HG03095 (cell line): Measurements from ENCODE around the gene TNIK.
"Not testable (repeated sequence)": the region's sequence is repeated elsewhere in the genome, so short reads cannot be mapped to it uniquely, and the experiment has no call there.

Experiments
- ATAC-seq: cut with Tn5 transposase; IDR thresholded peaks from one replicate; pipeline ENCODE4 v1.9.1; 2021; ENCODE audit warnings: moderate library complexity; ENCODE audit not compliant: unreplicated experiment

The TNIK gene

GRCh38 chr3:171320750-171321558, 139.3 kb downstream of the TNIK start:
- ATAC-seq: no peak

- ATAC-seq: no peak
Measured at GRCh38 chr3:171317171-171317570, 143.0 kb downstream of the TNIK start.

GRCh38 chr3:171315919-171316318, 144.3 kb downstream of the TNIK start:
- no peak for ATAC-seq

GRCh38 chr3:171315101-171315500, 145.1 kb downstream of the TNIK start:
- no peak for ATAC-seq

GRCh38 chr3:171314341-171314740, 145.9 kb downstream of the TNIK start:
- no peak for ATAC-seq

- ATAC-seq: no peak
Measured at GRCh38 chr3:171313702-171314101, 146.5 kb downstream of the TNIK start.

- no peak for ATAC-seq
Measured at GRCh38 chr3:171312741-171313140, 147.5 kb downstream of the TNIK start.

- ATAC-seq: no peak
Measured at GRCh38 chr3:171311784-171312183, 148.4 kb downstream of the TNIK start.

GRCh38 chr3:171309906-171310359, 150.3 kb downstream of the TNIK start:
- ATAC-seq: peak; percentile 64

- no peak for ATAC-seq
Measured at GRCh38 chr3:171307988-171308387, 152.2 kb downstream of the TNIK start.

- ATAC-seq: no peak
Measured at GRCh38 chr3:171307046-171307585, 153.1 kb downstream of the TNIK start.

GRCh38 chr3:171306631-171307030, 153.6 kb downstream of the TNIK start:
- no peak for ATAC-seq

- not testable (repeated sequence) for ATAC-seq
Measured at GRCh38 chr3:171305823-171306222, 154.4 kb downstream of the TNIK start.

- ATAC-seq: not testable (repeated sequence)
Measured at GRCh38 chr3:171304498-171304897, 155.7 kb downstream of the TNIK start.

- not testable (repeated sequence) for ATAC-seq
Measured at GRCh38 chr3:171304017-171304416, 156.2 kb downstream of the TNIK start.

GRCh38 chr3:171301998-171302397, 158.2 kb downstream of the TNIK start:
- ATAC-seq: no peak

GRCh38 chr3:171301002-171301401, 159.2 kb downstream of the TNIK start:
- ATAC-seq: no peak

GRCh38 chr3:171297951-171298350, 162.3 kb downstream of the TNIK start:
- ATAC-seq: no peak

GRCh38 chr3:171297207-171297606, 163.0 kb downstream of the TNIK start:
- ATAC-seq: no peak

- no peak for ATAC-seq
Measured at GRCh38 chr3:171295484-171296373, 164.5 kb downstream of the TNIK start.

- ATAC-seq: no peak
Measured at GRCh38 chr3:171293142-171293782, 166.9 kb downstream of the TNIK start.
